ENCODE results near the gene KCTD6.

Gene KCTD6

GRCh38 chr3:58491506-58492402 lies at the start of gene KCTD6:
KCTD6 (plus strand) TSS chr3:58492096; CDS start chr3:58498756, 6,660 bp downstream.
- DNase-seq (ENCODE audit: low read depth, low spot score) = peak; percentile 89

- no peak for DNase-seq (ENCODE audit: low read depth, low spot score)
Observed at GRCh38 chr3:58452176-58452575, 39.7 kb upstream of the KCTD6 start.

- no peak for DNase-seq (ENCODE audit: low read depth, low spot score)
Observed at GRCh38 chr3:58459160-58459559, 32.7 kb upstream of the KCTD6 start.

- DNase-seq (ENCODE audit: low read depth, low spot score) = no peak
Observed at GRCh38 chr3:58462829-58463180, 29.1 kb upstream of the KCTD6 start.

DNA sequence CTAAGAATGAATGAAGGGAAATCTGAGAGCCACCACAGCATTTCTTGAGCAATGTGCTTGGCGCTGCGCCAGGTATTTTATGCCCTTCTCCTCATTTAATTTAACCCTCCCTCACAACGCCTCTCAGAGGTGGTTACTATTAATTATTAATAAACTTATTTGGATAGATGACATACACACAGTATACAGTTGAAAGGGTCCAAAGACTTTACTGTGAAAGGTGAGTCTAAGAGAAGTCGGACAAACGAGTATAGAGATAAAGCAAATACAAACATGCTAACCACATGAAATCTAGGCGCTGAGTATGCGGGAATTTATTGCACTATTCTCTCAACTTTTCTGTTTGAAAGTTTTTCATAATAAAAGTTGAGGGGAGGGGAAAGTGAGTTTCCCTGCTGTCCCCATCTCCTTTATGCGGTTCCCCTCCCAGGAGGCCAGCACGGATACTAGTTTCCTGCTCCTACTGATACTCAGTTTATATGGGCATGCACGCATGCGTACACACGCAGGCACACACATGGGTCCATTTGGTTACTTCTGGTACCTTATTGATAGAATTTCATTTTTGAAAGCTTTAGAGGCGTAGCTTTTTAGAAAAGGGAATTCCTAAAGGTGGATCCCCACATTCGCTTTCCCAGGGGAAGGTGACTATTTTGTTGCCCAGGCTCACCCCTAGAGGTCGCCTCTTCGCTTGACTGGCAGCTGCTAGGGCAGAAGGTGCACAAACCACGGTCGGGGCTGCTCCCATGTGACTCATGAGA lies 28.5 kb upstream of the KCTD6 start:
- no peak for DNase-seq (ENCODE audit: low read depth, low spot score)

DNA sequence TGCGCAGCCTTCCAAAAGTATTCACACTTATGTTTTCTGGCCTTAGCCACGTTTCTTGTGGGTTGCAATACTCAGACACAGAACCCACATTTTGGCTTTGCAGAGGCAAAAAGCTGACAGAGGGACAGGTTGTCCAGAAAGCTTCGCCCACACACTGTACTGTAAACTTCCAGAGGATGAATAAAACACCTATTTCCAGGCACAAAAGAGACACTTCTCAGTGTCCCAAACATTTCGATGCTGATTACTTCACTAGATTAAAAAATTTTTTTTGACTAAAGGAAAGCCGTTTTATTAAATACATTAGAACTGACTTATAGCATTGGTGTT lies 28.0 kb upstream of the KCTD6 start:
- no peak for DNase-seq (ENCODE audit: low read depth, low spot score)

- DNase-seq (ENCODE audit: low read depth, low spot score) = no peak
Observed at GRCh38 chr3:58464866-58465265, 27.0 kb upstream of the KCTD6 start.

DNA sequence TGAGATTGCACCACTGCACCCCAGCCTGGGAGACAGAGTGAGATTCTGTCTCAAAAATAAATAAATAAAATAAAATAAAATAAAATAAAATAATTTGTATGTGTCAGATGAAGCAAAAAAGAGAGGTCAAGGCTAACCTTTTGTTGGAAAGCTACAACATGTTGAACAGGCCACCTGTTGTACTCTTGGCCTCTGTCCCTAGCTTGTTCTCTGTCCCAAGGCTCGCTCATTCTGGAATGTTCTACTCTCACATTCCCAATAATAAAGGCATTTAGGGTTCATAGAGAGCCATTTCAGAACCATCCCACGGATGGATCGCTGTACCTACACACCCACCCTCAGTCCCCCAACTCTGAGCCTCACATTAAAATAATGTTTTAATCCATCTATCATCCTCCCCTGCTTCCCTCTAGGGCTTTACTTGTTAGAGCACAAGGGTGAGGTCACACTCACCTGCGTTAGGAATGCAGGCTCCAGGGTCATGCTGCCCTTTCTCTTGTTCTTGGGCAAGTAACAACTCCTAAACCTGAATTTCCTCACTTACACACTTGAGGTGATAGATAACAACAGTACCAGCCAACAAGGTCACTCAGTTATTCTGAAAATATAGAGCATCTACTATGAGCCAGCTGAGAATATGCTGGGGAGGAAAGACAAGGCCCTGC lies 24.9 kb upstream of the KCTD6 start:
- DNase-seq (ENCODE audit: low read depth, low spot score) = no peak

DNA sequence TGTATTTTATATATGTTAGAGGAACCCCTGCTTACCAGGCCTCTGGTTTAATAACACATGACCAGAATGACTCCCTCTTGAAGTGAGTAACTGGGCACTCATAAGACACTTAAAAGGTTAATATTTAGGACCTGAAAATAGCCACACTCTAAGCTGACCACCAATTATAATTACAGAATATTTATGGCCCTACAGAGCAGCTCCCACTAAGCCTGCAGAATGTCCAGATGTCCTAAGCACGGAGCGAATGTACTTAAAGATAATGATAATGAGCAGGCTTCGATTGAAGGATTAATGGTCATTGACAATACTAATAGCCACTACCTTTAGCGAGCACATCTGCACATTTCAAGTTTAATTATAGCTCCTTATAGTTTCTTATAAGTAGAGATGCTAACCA lies 22.8 kb upstream of the KCTD6 start:
- DNase-seq (ENCODE audit: low read depth, low spot score) = no peak

- no peak for DNase-seq (ENCODE audit: low read depth, low spot score)
Observed at GRCh38 chr3:58470363-58471024, 21.4 kb upstream of the KCTD6 start.

DNA sequence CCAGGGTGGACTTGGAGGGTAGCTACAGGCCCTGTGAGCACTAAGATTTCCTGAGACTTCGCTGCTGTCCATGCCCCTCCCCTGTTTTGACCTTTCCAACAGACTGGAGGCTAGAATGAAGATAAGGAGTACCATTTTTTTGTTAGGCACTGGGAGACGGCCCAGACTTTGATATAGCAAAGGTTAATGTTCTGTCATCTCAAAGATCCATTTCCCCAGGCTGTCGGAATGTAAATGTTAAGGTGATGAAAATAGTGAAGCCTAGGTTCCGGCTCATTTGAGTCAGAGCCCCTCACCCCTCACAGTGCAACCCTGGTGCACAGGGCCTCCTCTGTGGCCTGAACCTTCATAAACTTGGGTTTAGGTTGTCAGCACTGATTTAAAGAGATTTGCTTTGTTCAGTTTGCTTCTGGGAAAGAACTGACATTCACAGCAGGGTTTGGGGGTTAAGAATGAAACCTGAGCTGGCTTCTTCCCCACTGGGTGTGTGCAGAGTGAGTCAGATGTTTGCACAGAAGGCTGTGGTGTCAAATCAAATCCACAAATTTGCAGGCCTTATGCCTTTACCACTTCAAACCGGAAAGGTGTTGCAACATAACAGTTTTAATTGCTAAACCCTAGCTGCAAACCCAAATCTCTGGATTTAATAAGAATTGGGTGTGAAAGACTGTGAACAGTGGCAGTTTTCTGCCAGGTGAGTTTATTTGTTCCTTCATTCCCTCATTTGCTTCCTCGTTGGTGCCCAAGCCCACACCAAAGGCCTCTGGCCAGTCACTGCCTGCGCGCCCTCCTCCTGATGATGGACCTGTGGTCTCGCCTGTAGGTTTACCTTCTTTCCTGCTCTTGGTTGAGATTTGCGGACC lies 20.6 kb upstream of the KCTD6 start:
- peak; percentile 90 for DNase-seq (ENCODE audit: low read depth, low spot score)

DNA sequence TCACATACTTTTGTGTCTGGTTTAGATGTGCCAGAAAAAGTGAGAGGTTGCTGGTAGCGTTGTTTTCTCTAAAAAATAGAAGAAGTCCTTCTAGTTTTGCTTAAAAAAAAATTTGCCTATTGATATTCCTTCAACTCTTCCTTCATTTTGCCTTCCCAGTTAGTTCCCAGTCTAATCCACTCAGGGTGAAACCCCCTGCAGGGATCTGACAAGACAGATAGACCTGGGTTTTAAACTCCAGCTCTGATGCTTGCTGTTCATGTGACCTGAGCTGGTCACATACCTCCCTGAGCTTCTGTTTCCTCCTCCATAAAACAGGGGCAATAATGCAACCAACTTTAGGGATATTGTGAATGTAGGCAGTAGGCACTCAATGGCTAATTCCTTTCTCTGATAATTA lies 18.6 kb upstream of the KCTD6 start:
- no peak for DNase-seq (ENCODE audit: low read depth, low spot score)

DNA sequence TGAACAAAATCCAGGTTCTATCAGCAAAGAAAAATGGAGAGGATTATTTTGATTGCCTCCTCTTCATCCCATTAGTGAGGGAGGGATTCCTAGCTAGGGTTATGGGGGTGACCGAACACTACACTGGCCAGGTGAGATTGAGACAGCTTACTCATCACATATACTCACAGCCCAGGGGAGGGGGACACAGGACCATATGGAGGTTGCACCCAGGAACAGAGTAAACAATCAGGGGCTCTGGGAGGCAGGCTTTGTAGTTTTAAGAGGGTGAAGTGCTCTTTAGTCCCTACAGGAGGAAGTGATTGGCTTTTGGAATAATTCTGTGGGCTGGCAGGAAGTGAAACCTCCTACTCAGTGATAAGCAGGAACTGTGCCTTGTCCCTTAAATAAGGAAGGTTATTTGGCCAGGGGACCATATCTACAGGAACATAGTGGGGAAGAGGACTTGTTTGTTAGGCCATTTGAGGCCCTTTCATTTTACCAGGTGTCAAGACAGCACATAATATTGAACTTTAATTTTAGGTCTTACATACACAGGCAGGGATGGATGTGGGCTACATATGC lies 17.5 kb upstream of the KCTD6 start:
- no peak for DNase-seq (ENCODE audit: low read depth, low spot score)

- DNase-seq (ENCODE audit: low read depth, low spot score) = no peak
Observed at GRCh38 chr3:58474967-58475578, 16.8 kb upstream of the KCTD6 start.

GRCh38 chr3:58478781-58479180 lies 13.1 kb upstream of the KCTD6 start:
- DNase-seq (ENCODE audit: low read depth, low spot score) = no peak

- DNase-seq (ENCODE audit: low read depth, low spot score) = no peak
Observed at GRCh38 chr3:58480309-58480708, 11.6 kb upstream of the KCTD6 start.

DNA sequence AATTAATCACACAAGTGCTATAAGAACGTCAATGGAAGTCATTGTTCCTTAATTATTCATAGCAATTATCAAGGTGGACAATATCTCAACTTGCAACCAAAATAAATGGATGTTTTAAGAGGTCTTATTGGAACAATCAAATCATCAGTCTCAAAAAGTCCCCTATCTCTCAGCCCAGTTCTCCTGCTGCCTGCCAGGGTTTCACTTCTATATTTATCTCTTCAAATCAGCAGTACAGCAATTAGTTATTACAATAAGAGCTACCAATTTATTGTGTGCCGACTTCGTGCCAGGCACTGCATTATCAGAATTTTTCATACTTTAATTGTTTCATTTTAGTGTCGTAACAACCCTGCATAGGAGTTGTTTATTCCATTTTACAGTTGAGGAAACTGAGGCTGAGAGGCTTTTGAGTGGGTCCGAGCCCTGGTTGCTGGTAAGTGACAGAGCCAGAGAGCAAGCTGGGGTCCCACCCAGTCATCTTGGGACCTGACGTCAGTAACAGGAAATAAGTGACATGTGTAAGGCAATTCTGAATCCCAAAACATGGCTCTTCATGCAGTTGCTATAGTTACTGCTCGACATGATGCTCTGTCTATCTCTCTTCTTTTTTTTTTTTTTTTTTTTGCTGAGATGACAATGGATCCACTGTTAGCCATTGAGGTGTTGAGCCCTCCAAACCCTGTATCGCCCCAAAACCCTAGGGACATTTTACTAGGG lies 8.8 kb upstream of the KCTD6 start:
- no peak for DNase-seq (ENCODE audit: low read depth, low spot score)

DNA sequence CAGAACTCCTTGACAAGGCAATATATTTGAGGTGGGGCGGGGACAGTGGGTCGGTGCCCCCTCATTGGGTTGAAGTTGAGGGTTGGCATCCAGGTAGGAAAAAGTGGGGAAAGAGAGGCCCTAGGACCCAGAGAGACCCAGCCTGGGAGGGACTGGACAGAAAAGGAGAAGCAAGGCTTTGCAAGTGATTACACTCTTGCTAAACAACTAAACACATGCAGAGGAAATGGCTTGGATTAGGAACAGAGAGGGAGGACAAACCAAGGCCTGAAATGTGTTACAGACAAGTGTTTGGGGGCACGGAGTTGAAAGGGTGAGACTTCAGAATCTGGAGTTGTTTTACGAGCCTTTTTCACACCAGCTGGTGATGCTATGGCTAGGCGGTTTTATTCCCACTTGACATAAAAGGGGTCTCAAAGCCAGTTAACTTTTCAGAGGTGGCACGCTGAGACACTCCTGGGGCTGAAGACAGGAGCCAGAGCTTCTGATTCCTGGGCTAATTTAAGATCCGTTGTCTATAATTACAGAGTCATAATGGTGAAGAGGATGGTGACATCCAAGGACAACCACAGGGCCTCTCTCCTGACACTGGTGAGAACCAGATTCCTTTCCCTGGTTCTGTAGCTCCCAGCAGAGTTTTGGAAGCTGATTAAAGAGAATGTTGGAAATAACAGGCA lies 7.7 kb upstream of the KCTD6 start:
- no peak for DNase-seq (ENCODE audit: low read depth, low spot score)

GRCh38 chr3:58484722-58485069 lies 7.2 kb upstream of the KCTD6 start:
- no peak for DNase-seq (ENCODE audit: low read depth, low spot score)

All from brain pericyte (primary cell).